ENCODE data around the gene FARSA. TPM values are rescaled to one million over a fixed set of nuclear protein-coding genes. Genes with fewer than 3 reads are reported as not detected.
A peak's percentile ranks its signal among the peaks of the same experiment; 100 is the strongest.
"Not testable (repeated sequence)": the region's sequence is repeated elsewhere in the genome, so short reads cannot be mapped to it uniquely, and the experiment has no call there.

FARSA gene
- total RNA-seq, 1 donor from 2014 or later = 38.5 TPM

DNA sequence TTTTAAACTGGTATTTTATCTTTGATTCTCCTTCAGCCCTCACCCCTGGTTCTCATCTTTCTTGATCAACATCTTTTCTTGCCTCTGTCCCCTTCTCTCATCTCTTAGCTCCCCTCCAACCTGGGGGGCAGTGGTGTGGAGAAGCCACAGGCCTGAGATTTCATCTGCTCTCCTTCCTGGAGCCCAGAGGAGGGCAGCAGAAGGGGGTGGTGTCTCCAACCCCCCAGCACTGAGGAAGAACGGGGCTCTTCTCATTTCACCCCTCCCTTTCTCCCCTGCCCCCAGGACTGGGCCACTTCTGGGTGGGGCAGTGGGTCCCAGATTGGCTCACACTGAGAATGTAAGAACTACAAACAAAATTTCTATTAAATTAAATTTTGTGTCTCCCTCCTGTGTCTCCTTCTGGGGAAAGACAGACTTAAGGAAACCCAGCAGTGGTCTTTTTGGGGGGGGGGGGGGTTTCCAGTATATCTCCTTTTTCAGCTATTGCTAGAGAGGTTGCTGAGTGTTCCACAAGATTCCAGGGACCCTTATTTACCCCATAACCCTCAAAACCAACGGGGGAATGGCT, 10.7 kb upstream of the FARSA start:
- DNase-seq (no peak), ATAC-seq (no peak)
- intact Hi-C loops (cut with micrococcal nuclease) = no loop called here

- intact Hi-C loops (cut with micrococcal nuclease) = no loop called here
- no peak for ATAC-seq
- DNase-seq = no peak
Measured at GRCh38 chr19:12943437-12944044, 10.0 kb upstream of the FARSA start.

GRCh38 chr19:12940897-12941296, 7.4 kb upstream of the FARSA start:
- intact Hi-C loops (cut with micrococcal nuclease) = no loop called here
- DNase-seq (no peak), ATAC-seq (no peak)

DNA sequence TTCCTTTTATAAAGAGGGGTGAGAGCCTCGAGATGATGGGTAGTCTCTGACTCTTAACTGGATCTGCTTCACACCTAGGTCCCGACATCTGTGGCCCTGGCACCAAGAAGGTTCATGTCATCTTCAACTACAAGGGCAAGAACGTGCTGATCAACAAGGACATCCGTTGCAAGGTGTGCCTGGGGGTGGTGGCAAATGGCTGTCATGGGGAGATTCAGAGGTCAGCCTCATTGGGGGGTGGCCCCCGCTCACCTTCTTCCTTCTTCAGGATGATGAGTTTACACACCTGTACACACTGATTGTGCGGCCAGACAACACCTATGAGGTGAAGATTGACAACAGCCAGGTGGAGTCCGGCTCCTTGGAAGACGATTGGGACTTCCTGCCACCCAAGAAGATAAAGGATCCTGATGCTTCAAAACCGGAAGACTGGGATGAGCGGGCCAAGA, 6.5 kb upstream of the FARSA start:
- intact Hi-C loops (cut with micrococcal nuclease) = no loop called here
- ATAC-seq (no peak), DNase-seq (no peak)

GRCh38 chr19:12938779-12939601, 5.5 kb upstream of the FARSA start:
- no peak for DNase-seq
- intact Hi-C loops (cut with micrococcal nuclease) = no loop called here
- peak; percentile 10 for ATAC-seq

DNA sequence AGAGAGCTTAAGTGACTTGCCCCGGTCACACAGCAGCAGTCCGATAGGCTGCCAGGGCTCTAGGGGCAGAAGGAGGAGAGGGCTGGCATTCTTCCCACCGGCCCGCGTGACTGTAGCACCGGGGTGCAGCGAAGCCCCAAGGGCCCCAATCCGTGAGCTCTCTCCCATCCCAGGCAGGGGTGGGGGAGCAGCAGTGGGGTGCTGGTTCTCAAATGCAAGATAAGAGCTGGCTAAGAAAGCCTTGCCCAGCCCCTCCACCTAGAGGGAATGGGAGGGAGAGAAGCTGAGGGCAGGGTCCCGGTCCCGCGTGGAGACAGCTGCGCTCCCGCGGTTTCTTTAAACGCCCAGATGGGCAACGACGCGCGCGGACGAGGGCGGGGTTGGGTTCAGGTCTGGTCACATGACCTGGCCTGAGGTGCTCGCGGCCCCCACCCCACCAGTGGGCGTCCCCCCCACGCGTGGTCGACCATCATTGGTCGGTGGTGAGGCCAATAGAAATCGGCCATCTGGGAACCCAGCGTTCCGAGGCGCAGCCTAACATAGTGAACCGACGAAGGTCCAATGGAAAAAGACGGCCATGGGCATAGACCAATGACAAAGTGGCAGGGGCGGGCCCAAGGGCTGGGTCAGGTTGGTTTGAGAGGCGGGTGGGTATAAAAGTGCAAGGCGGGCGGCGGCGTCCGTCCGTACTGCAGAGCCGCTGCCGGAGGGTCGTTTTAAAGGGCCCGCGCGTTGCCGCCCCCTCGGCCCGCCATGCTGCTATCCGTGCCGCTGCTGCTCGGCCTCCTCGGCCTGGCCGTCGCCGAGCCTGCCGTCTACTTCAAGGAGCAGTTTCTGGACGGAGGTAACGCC, 4.6 kb upstream of the FARSA start, which contains the start of gene CALR:
TSS of gene CALR (plus strand) at position 683 of the 852 bp plus-strand sequence. CDS start at position 754, 71 bp downstream.
- ATAC-seq (peak; percentile 92), DNase-seq (peak; percentile 100)
- intact Hi-C loops (cut with micrococcal nuclease) = no loop called here

DNA sequence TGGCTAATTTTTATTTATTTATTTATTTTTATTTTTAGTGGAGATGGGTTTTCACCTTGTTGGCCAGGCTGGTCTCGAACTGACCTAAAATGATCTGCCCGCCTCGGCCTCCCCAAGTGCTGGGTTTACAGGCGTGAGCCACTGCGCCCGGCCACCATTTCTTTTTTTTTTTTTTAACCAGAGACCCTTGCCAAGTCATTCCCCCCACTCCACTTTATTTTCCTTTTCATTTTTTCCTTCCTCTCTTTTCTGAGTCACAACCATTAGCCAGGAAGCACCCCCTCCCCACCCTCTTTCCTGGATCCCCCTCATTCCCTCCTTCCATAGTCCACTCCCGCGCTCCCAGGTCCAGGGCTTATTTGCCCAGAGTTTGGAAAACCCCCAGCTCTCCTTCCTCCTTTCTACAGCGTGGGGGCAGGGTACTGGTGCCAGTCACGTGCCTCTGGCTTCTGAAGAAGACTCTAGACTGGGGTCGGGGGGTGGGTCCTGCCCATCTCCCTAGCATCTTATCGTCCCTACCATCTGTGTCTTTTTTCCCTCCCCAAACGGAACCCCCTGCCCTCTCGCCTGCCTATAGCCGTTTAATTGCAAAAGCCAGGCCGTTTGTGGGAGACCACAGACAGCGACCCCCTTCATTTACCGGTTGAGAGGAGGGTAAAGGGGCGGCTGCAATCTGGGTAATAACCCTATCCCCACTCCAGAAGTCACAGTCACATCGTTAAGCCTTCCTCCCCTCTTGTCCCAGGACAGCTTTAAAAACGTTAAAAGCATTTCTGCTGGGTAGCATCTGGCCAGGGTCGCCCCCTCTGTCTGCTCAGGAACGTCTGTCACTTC, 3.8 kb upstream of the FARSA start:
- intact Hi-C loops (cut with micrococcal nuclease) = no loop called here

GRCh38 chr19:12936582-12936981, 3.1 kb upstream of the FARSA start:
- DNase-seq = no peak

More for the DNA sequence above, 3.8 kb upstream of the FARSA start:
- DNase-seq (no peak), ATAC-seq (no peak)

GRCh38 chr19:12935071-12935470, 1.6 kb upstream of the FARSA start:
- intact Hi-C loops (cut with micrococcal nuclease) = no loop called here
- ATAC-seq = no peak
- DNase-seq = no peak

More at GRCh38 chr19:12936582-12936981, 3.1 kb upstream of the FARSA start:
- no peak for ATAC-seq
- intact Hi-C loops (cut with micrococcal nuclease) = no loop called here

GRCh38 chr19:12932392-12933286, 872 bp downstream of the FARSA start:
- intact Hi-C loops (cut with micrococcal nuclease) = no loop called here
- ATAC-seq (no peak), DNase-seq (no peak)

DNA sequence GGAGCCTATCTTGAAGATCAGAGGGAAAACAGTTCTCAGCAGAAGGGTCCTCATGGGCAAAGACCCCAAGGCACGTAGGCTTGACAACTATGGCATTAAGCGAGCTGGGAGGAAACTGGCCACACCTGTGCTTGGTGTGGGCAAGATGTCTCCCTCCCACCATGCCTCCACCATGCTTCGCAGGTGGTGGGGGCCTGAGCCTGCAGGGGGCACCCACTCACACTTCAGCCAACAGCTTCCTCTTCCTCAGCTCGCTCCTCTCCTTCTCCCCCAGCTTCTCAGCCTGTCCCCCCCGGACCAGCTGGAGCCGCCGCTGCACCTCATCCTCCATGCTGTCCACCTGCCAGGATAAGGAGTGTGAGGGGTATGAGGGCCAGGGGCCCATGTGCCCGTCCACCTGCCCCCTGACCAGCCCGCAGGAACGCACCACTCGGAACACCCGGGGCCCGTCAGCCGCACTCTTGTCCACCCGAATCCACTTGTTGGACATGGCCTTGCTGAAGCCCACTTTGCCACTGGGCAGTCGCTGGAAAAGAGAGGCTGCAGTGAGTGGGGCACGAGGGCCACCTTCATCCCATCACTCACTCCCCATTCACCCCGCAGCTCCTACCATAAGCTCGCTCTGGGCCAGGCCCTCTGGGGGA, 3.4 kb downstream of the FARSA start:
- DNase-seq (no peak), ATAC-seq (no peak)
- intact Hi-C loops (cut with micrococcal nuclease) = no loop called here

DNA sequence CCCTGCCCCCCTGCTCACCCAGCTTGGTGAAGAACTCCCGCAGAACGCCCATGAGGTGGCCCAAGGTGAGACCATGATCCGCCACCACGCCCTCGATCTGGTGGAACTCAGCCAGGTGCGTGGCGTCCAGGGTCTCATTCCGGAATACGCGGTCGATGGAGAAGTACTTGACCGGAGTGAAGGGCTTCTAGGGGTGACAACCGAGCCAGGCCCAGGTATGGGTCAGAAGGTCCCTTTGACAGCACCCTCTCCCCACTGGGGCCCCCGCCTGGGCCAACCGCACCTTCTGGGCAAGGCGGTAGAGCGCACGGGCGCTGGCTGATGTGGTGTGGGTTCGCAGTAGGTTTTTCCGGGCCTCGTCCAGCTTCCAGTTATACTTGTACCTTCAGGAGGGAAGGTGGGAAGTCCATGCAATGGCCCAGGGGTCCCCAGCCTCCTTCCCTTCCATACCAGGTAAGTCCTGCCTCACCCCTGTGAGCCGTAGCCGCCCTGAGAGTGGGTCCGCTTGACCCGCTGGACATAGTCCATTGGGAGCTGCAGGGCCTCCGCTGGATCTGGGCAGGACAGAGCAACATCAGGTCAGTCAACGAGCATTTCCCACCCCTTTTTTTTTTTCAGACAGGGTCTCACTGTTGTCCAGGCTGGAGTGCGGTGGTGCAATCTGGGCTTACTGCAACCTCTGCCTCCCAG, 8.7 kb downstream of the FARSA start:
- intact Hi-C loops (cut with micrococcal nuclease) = no loop called here
- ATAC-seq (no peak), DNase-seq (no peak)

- ATAC-seq (no peak), DNase-seq (no peak)
Measured at GRCh38 chr19:12922959-12923358, 10.6 kb downstream of the FARSA start.

GRCh38 chr19:12921047-12921446, 12.5 kb downstream of the FARSA start:
- no peak for DNase-seq
- ATAC-seq = no peak
- intact Hi-C loops (cut with micrococcal nuclease) = no loop called here

More at GRCh38 chr19:12922959-12923358, 10.6 kb downstream of the FARSA start:
- intact Hi-C loops (cut with micrococcal nuclease) = no loop called here

DNA sequence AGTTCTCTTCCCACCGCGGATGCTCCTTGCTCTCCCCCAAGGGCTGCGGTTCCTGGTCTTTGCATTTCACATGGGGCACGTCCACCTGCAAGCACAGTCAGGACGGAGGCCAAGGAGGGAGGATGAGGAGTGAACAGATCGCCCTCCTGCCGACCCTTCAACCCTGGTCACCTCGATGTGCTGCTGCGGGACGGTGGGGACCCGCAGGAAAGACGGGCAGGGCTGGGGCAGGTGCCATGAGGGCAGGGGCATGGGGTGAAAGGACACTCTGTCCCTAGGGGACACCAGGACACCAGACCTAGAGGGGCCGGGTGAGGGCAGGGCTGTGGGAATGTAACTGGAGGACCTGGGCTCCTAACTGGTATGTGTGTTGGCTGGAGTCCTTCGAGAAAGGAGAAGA, 15.3 kb downstream of the FARSA start:
- ATAC-seq (no peak), DNase-seq (no peak)
- intact Hi-C loops (cut with micrococcal nuclease) = no loop called here

- intact Hi-C loops (cut with micrococcal nuclease); DNase-seq; ATAC-seq: not testable (repeated sequence)
Measured at GRCh38 chr19:12915860-12916259, 17.7 kb downstream of the FARSA start.

Data from left ventricle myocardium superior (tissue), 1 donor.